ENCODE data around the gene MTX3.

The MTX3 gene

DNA sequence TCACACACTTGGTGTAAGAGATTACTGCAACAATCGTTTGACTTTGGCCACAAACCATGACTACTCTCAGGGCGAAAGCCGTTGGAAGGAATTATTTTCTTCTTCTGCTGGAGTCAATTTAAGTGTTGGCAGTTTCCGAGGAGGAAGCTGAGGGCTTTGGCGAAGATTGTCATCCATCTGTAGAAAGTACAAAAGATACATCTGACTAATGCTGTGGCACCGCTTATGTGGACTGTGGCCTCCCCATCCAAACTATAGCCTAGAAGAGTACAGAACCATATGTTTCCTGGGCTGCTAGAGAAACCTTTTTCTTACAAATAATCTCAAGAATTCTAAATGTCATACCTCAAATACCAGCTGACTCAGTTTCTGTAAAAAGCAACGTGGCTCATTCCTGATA lies 7.4 kb downstream of the MTX3 start:
- no peak for DNase-seq (ENCODE audit: low spot score)

DNA sequence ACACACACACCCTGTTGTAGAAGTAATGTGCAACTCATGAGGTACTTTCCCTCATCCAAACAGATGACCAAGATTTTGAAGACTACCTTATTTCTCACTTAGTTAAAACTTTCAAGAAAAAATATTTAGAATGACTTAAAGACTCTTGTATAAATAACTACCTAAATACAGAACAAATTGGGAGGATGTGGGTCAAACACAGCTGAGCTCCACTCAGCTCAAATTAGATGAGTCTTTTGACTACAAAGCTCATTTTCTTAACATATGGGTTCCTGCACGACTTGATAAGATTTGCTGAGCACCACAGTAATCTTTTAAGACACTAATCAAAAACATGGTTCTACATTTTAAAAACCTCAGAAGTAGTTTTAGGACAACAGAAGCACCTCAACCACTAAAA lies 8.9 kb downstream of the MTX3 start:
- DNase-seq (ENCODE audit: low spot score) = no peak

DNA sequence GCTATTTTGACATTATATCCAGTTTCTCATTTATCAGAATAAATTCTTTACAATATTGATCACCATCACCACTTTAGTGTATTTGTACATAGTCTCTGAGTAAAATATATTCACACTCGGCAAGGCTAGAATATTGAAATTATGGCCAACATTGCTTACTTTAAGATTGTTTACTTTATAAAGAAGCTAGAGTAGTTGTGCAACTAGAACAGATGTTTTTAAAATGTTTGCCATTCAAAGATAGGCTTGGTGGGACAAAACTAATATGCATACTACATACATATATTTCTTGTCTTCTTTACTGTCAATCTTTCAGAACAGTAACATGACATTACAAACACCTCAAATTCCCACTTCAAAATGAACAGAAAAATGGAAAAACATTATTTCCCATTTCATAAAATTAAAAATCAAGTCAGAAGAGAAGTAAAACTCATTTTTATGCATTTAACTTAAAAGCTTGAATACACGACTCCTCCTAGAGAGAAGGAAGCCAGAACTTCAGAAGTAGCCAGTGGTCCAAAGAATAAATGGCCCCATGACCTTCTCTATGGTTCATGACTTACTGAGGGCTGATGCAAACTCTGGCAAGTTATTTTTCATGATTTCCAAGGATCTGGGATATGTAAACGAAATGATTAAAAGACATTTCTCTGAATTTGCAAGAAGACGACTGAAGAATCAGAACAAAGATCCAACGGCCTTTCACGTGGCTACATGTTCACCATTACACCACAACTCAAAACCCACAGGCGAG lies 14.1 kb downstream of the MTX3 start:
- DNase-seq (ENCODE audit: low spot score) = no peak

DNA sequence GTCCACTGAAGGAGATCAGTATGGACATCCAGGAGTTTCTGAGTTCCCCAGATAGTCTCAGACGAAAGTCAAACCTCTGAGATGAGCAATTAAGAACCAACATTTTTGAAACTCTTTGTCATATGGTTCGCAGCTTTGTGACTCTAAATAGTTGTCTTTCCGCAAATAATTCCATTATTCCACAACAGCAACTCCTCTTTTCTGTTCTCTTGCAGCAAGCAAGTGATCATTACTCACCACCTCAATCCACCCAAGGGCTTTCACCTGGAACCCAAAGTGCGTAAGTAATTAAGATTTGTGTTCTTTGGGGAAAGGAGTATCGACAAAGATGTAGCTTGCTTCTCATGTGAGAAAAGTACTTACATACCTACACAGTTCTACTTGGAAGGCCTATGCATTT lies 15.6 kb downstream of the MTX3 start:
- no peak for DNase-seq (ENCODE audit: low spot score)

DNA sequence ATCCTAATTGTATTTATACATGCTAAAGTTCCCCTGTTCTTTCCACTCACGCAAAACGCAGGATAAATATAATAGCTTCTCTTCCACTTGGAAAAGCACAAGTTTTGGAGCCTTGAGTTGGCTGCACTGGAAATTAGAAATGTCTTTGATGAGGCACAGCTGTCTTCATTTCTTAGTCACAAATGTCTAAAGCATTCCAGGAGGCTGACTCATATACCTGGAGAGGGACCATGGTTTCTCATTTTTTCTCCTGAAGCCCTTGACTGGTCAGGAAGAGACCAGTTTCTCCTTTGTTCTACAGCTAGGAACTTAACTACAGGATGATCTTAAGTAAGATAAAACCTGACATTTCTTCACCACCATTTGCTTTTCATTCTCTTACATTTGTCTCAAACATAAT lies 16.2 kb downstream of the MTX3 start:
- no peak for DNase-seq (ENCODE audit: low spot score)

DNA sequence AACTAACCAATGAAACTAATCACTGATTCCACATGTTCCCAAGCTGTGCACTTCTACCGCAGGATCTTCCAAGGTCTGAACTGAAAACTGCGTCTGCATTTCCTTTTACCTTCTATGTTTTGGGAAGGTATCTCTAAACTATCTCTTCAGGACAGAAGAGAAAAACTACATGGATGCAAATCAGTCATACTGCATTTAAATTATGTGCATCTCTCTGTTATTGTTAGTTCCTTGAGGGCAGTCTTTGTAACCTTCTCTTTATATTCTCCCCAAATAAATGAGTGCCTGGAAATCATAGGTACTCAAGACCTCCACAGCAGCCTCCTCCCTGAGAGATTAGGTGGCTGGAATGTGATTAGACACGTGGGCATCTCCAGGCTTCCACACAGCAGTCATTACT lies 17.1 kb downstream of the MTX3 start:
- DNase-seq (ENCODE audit: low spot score) = no peak

DNA sequence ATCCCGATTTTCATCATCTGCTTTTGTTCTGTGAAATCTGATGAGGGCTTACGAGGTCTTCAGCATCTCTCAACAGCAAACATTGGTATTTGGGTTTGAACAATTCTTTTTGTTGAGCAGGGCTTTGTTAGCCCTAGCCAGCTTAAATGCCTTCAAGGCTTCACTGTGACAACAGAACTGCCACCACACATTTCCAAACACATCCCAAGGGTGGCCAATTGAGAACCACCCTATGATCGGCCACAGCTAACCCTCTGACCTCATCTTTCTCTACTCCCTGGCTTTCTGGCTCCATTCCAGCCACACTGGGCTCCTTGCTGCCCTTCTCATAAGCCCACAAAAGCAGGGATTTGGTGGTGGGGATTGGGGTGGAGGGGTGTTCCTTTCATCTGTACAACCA lies 17.6 kb downstream of the MTX3 start:
- no peak for DNase-seq (ENCODE audit: low spot score)

DNA sequence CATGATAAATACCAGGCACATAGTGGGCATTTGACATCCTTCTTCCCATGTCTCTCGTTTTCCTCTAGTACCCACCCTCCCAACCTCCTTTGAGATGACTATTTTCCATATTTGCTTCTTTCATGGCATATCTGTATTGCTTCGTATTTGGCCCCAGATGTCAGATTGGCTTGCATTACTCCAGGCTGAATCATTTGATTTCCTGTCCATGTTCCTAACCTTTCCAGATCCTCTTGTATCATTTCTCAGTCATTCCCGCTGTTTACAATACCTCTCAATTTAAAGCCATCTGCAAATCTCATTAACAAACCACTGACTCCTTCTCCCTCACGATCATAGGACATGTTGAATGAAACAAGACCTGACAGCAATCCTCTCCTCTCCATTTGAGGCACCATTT lies 19.9 kb downstream of the MTX3 start:
- DNase-seq (ENCODE audit: low spot score) = no peak

DNA sequence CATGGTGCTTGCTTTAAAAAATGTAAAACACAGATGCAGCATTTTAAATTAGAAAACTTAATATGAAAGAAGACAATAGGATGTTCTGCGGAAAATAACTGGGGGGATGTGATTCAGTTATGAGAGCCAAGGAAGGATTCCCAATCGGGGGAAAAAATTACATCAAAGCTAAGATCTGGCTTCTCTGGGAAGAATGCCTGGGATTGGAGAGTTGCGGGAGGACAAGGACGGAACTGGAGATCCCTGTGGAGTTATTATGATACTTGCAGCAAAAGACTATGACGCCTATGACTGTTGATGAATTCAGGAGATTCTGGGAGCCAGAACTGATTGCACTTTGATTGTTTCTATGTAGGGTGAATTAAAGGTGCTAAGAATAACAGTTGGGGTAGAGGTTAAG lies 24.6 kb downstream of the MTX3 start:
- no peak for DNase-seq (ENCODE audit: low spot score)

DNA sequence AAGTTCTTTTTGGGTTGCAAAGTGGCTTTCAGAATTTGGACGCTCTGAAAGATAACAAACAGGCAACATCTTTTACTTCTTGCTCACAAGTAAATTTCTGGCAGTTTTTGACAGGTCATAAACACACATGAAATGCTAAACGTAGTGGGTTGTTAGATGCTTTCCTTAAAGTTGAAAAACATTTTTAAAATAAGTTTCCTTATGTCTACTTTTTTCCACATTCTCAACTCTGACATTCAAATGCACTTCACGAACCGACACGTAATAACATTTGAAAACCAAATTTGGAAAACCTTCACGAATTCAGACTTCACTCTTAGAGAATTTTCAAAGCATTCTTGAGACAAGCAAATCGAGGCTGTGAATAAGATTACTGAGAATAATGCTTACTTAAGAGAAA lies 26.9 kb downstream of the MTX3 start:
- no peak for DNase-seq (ENCODE audit: low spot score)

DNA sequence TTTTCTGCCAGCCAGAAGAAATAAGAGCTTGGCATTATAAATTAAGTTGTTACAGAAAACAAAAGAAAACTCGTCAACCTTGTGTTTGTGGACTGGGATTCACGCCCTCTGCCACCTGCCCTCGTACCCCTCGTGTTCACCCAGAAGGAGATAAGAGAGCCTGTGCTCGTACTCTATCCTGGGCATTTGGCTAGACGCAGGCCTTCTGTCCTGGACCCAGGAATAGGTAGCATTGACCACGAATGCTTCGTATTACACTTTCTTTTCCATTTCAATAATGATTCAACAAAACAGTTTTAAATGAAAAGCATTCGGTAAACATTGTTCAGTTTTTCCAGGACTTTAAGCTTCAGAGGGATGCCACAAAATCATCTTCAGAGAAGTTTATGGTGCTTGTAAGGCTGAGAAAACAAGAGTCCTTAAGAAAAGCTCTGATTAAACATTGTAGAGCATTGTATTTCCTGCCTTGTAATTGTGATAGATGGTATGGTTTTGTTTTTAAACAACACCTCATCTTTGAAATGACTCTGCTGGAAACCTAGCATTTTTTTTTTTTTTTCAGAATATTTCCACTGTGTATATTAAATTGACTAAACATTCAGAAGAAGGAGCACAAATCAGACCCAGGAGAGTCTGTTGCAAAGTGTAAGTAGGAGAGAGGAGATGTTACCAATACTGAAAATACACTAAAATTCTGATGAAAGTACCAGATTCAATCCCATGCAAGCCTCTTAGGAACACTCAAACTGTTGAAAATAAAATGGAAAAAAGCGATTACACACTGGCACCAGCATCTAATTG lies 27.6 kb downstream of the MTX3 start:
- no peak for DNase-seq (ENCODE audit: low spot score)

DNA sequence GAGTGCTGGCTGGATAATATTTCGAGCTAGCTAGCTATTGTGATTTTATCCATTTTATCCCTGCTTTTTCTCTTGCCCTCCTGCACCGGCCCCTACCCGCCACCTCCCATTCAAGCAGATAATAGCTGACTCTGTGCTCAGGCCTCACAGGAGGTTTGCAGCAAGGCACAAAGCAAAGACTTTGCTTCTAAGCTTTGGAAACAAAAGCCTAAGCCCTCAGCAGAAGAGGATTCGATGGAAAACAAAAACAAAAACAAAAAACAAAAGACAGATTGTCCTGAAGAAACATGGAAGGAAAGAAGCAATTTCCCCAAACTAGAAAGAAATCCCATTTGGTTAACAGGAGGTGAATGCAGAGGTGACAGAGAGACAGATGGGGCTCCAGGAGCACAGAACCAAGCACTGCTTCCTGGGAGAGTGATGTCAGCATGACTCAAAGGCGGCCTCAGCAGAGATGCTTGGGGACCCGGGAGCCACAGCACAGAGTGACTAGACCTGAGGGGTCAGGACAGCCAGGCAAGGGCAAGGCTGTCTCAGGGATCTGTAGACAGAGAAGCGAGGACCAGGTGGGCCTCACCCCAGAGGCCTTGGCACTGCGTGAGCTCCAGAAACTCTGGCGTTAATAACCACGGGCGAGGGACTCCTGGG lies 28.4 kb downstream of the MTX3 start:
- no peak for DNase-seq (ENCODE audit: low spot score)

DNA sequence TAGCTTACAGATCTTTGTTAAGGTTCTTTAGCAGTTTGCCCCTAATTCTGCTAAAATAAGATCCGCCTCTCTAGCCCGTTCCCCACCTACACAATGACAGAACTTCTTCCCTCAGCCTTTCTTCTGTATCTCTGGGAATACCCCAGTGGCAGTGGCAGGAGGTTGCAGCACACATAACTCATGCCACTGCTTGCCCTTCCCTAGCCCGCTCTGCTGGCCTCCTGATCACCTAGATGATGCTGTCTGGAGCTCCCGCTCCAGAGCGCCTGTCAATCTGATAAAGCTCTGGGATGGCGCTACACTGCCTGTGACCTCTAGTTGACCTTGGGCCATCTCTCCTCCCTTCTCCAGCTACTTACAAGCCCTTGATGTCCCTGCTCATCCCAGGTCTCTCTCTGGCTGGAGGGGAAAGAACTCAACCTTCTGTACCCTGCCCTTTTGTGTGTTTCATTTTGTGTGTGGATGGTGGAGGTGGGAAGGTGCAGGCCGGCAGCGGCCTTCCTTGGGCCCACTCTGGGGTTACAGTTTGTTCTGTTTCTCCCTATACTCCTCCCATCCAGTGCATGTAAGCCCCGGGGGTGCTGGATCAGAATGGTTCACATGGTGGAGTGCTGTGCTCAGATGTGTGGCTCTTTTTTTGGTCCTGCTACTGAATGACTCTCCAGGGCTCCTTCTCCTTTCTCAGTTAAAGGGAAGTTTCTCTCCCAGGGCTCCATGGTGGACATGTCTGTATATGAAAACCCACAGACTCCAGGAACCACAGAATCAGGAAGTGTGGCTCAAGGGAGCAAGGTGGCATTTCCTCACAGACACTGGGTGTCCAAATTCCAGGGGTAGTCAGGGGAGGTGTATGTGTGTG lies 29.1 kb downstream of the MTX3 start:
- DNase-seq (ENCODE audit: low spot score) = no peak

DNA sequence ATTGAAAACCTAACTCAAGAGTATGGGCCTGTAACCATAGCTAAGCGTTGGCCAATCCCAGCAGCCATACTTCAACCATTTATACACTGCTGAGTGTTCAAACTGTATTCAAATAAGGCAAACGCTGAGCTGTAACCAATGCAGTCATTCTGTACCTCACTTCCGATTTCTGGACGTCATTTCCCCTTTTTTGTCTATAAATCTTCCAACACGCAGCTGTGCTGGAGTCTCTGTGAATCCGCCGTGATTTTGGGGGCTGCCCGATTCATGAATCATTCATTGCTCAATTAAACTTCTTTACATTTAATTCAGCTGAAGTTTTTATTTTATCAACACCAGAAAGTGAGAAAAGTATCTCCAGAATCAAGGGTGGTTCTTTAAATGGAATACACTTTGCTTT lies 31.7 kb downstream of the MTX3 start:
- DNase-seq (ENCODE audit: low spot score) = no peak

DNA sequence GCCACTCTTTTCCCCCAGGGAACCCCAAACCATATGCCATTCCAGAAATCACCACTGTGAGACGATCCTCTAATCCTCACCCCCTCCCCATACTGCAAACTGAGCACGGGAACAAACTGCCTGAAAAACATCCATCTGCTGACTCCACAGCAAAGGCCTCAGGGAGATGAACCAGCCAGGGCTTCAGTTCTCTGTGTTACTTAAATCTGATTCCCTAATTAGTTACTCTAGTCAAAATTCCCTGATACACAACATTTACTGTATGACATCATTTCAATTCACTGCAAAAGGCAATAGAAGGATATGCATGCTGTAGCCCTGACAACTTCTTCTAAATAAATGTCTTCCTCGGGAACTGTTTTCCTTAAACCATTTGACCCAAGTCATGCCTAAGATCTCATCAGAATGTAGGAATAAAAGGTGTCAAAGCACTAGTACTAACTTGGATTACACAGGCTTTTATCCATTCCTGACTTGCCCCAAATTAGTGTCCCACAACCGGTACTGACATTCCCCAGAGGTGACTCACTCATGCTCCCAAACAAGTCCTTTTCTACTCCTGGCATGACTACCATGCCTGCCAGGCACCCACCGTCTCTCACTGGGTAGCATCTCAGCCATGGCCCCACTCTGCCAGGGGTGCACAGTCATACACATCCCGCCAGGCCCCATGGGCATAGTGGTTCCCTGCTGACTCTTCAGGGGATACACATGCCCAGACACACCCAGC lies 35.0 kb downstream of the MTX3 start:
- DNase-seq (ENCODE audit: low spot score) = no peak

DNA sequence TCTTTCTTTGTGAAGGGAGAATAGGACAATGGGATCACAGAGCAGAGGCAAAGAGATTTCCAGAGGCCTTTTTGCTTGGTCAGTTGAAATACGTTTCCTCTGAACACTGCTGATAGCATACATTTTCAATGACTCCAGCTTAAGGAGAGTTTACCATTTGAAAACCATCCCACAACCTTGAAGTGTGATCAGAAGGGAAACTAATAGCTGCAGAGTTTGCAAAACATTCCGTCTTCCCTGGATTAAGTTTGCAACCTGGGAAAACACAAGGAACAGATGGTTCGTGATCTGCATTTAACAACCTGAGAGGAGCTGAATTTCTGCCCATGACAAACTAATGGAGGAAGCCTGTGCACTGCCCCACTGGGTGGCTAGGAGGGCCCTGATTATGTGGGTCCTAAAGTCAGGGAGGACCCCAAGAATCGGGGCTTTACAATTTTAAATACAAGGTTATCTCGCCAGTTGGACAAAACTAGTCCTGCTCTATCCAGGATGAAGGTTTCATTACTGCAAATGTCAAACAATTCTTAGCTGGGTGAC lies 35.6 kb downstream of the MTX3 start:
- no peak for DNase-seq (ENCODE audit: low spot score)

DNA sequence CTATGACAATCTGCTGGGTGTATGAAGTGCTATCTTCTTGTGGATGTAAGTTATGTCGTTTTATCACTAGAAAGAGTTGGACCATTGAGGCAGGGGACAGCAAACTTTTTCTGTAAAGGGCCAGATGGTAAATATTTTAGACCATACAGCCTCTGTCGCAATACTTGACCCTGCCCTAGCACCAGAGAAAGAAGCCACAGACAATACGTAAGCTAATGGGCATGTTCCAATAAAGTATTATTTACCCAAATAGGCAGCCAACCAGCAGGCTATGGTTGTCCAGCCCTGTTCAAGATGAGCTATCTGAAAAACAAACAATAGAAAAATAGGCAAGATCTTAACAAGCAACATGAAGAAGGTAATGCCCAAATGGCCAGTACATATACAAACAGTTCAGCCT lies 36.4 kb downstream of the MTX3 start:
- DNase-seq (ENCODE audit: low spot score) = no peak

DNA sequence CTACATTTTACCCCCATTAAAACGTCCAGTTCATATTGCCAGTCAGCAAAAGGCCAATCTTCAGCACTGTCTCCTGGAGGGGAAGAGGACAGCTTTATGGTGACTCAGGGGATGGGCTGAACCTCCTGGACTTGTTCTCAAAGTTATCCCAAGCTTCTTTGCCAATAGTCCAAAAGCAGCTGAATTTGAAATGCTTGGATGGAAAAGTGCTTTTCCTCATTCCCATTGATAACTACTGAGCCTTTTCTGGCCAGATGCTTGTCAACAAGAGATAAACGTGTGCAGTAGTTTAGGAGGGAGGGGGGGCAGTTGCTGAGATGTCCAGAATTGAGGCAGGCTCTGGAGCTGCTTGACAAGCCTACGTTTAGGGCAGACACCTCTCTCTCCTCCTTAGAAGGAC lies 43.5 kb downstream of the MTX3 start:
- DNase-seq (ENCODE audit: low spot score) = no peak

DNA sequence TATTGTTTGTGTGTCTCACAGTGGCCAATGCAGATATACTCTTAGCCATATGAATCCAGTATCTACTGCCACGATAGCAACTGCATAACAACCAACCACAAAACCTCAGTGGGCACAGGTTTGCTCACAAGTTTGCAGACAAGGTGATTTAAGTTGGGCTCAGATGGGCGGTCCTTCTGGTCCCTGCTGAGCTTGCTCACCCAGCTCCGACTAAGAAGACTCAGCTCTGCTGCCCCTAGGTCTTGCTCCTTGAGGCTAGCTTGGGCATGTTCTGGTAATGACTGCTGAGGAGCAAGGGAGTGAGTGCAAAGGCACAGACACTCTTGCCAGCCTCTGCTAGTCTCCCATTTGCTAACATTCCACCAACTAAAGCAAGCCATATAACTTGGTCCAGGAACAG lies 52.6 kb downstream of the MTX3 start:
- DNase-seq (ENCODE audit: low spot score) = no peak

DNA sequence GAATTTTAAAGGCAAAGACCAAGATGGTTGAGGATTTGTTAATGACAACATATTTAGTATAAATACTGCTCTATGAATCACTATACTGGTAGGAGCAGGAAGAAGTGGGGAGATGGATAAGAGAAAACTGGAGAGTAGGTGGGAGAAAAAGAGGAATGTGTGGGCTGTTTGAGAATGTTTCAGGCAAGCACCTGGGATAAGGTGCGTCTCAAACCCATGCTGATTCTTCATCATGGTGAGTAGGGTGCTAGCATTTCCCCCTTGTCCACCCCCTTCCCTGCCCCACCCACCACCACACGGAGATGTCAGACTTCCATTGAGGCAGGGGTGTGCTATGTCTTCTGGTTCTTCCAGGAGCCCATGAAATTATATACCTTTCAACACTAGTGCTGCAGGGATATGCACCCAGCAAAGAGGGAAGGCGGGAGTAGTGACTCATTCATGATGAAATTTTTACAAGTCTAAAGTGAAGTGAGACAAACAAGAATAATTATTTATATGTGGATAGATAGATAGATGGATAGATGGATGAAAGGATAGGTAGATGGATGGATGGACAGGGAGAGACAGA lies 54.3 kb downstream of the MTX3 start:
- no peak for DNase-seq (ENCODE audit: low spot score)

Measured in HuH-7.5 (cell line).